Measurements from ENCODE around the gene VMO1.

Gene VMO1

GRCh38 chr17:4785311-4786105 is 656 bp downstream of the VMO1 start:
- Histone ChIP-seq H3K4me3 (replicated peaks; ENCODE audit: insufficient read depth, low read length) (no peak overlapping the region), H3K27me3 (ENCODE audit: insufficient read depth, poor library complexity, severe bottlenecking) (peaks cover 13% of the 10 kb centered on the region), H3K27ac (replicated peaks) (no peak overlapping the region)
- TF ChIP-seq REST (IDR thresholded peaks at IDR 0.05; ENCODE audit: insufficient replicate concordance, low read depth), result no peak
- no peak for TF ChIP-seq POLR2AphosphoS5 (IDR thresholded peaks at IDR 0.05; ENCODE audit: low read depth)
- TF ChIP-seq CTCF (IDR thresholded peaks at IDR 0.05; ENCODE audit: insufficient read depth, low read length), result no peak
- TF ChIP-seq GABPA (IDR thresholded peaks at IDR 0.05; ENCODE audit: low read depth), result no peak
- TF ChIP-seq SPI1 (IDR thresholded peaks at IDR 0.05; ENCODE audit: borderline replicate concordance, low read depth), result no peak
- DNase-seq (ENCODE audit: low read depth in 1 of 2, low spot score in 1 of 2), result no peak

GRCh38 chr17:4782652-4783051 is 3.5 kb downstream of the VMO1 start:
- DNase-seq (ENCODE audit: low read depth in 1 of 2, low spot score in 1 of 2), result no peak
- H3K27me3 ChIP-seq (ENCODE audit: insufficient read depth, poor library complexity, severe bottlenecking), result peaks cover 13% of the 10 kb centered on the region
- no peak overlapping the region for H3K27ac ChIP-seq (replicated peaks)
- TF ChIP-seq CTCF (IDR thresholded peaks at IDR 0.05; ENCODE audit: insufficient read depth, low read length) (no peak), SPI1 (IDR thresholded peaks at IDR 0.05; ENCODE audit: borderline replicate concordance, low read depth) (no peak), GABPA (IDR thresholded peaks at IDR 0.05; ENCODE audit: low read depth) (no peak), POLR2AphosphoS5 (IDR thresholded peaks at IDR 0.05; ENCODE audit: low read depth) (no peak), REST (IDR thresholded peaks at IDR 0.05; ENCODE audit: insufficient replicate concordance, low read depth) (no peak)
- H3K4me3 ChIP-seq (replicated peaks; ENCODE audit: insufficient read depth, low read length), result no peak overlapping the region

- no peak overlapping the region for H3K27ac ChIP-seq (replicated peaks)
- no peak for TF ChIP-seq POLR2AphosphoS5 (IDR thresholded peaks at IDR 0.05; ENCODE audit: low read depth)
- TF ChIP-seq SPI1 (IDR thresholded peaks at IDR 0.05; ENCODE audit: borderline replicate concordance, low read depth), result no peak
- no peak for TF ChIP-seq GABPA (IDR thresholded peaks at IDR 0.05; ENCODE audit: low read depth)
- TF ChIP-seq CTCF (IDR thresholded peaks at IDR 0.05; ENCODE audit: insufficient read depth, low read length), result no peak
- no peak for TF ChIP-seq REST (IDR thresholded peaks at IDR 0.05; ENCODE audit: insufficient replicate concordance, low read depth)
- H3K27me3 ChIP-seq (ENCODE audit: insufficient read depth, poor library complexity, severe bottlenecking), result peaks cover 2% of the 10 kb centered on the region
- H3K4me3 ChIP-seq (replicated peaks; ENCODE audit: insufficient read depth, low read length), result no peak overlapping the region
- DNase-seq (ENCODE audit: low read depth in 1 of 2, low spot score in 1 of 2), result no peak
Observed at GRCh38 chr17:4780325-4780955, 5.7 kb downstream of the VMO1 start.

Data from HL-60 (cell line).